Inferior parietal cortex (tissue), 1 donor: ENCODE results near the gene SLC38A2.

Source experiments
- DNase-seq: peaks from one replicate; pipeline ENCODE4 v3.0.0-alpha.2; 2016; ENCODE audit errors: extremely low spot score

SLC38A2 gene

GRCh38 chr12:46318037-46318436 is 54.5 kb downstream of the SLC38A2 start:
- no peak for DNase-seq
